ENCODE results near the gene TNP2.

The TNP2 gene

DNA sequence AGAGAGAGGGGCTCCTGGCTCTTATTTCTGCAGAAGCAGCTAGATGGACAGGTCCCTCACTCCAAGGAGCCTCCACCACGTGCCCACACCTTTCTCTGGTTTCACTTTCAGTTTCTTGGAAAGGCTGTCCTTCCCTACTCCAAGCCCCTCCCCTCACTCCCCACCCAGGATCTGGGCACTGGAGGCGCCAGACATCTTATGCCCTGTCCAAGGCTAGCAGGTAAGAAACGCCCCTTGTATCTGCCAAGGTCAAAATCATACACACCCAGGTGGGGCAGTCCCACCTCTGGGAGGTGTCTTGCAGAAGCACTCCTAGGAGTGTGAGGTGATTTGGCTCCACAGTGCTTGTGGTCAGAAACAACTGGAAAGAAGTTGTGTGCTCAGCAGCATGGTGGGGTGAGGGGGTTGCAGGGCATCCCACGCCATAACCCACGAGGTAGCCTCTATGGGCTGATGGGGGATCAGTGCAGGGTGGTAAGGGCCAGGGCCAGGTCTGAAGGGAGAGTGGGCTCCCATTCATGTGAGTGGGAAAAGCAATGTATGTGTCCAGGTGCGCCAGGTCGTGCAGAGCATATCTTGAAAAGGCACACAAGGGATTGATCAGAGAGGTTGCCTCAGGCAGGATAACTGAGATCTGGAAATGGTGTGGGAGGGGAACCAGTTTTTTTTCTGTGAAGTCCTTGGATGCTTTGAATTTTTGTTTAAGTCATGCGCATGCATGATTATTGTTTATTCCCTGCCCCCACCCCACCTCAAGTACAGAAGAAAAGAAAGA is 43.8 kb upstream of the TNP2 start:
- TF ChIP-seq, protein P1, sequence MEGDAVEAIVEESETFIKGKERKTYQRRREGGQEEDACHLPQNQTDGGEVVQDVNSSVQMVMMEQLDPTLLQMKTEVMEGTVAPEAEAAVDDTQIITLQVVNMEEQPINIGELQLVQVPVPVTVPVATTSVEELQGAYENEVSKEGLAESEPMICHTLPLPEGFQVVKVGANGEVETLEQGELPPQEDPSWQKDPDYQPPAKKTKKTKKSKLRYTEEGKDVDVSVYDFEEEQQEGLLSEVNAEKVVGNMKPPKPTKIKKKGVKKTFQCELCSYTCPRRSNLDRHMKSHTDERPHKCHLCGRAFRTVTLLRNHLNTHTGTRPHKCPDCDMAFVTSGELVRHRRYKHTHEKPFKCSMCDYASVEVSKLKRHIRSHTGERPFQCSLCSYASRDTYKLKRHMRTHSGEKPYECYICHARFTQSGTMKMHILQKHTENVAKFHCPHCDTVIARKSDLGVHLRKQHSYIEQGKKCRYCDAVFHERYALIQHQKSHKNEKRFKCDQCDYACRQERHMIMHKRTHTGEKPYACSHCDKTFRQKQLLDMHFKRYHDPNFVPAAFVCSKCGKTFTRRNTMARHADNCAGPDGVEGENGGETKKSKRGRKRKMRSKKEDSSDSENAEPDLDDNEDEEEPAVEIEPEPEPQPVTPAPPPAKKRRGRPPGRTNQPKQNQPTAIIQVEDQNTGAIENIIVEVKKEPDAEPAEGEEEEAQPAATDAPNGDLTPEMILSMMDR (conservative IDR thresholded peaks at IDR 0.05; ENCODE audit: low read depth, low read length): no peak
- H3K4me3 ChIP-seq (ENCODE audit: low read length): no peak overlapping the region
- DNase-seq (ENCODE audit: low read depth): no peak

DNA sequence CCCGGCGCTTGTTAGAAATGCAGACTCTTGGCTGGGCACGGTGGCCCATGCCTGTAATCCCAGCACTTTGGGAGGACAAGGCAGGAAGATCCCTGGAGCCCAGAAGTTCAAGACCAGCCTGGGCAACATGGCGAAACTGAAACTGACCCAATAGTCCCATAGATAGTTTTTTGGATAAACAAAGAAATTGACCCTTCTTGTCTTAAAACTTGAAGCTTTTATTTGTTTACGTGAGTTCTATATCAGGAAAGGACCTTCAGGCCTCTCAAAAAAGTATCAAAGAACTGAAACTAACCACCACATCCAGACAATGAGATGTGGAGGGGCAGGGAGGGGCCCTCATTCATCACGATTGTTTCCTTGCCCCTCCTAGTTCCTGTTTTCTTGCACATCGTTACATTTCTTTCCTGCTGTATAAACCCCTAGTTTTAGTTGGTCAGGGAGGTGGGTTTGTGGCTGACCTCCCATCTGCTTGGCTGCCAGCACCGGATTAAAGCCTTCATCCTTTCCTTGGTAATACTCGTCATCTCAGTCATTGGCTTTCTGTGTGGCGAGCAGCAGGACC is 42.0 kb upstream of the TNP2 start:
- no peak for DNase-seq (ENCODE audit: low read depth)
- H3K4me3 ChIP-seq (ENCODE audit: low read length): no peak overlapping the region
- TF ChIP-seq, protein P1 (conservative IDR thresholded peaks at IDR 0.05; ENCODE audit: low read depth, low read length): no peak

DNA sequence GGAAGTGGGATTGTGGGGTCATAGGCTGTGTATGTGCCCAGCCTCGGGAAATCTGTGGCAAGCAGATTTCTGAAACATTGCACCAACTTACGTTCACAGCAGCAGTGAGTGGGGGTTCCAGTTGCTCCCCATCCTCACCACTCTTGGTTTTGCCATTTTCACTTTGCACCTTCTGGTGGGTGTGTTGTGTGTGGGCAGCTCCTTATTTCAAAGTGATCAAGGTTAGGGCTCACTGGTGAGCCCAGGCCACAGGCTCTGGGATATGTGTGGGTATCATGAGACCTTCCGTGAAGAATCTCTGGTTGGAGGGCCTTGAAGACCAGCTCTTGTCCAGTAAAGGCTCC is 41.5 kb upstream of the TNP2 start:
- DNase-seq (ENCODE audit: low read depth): no peak
- TF ChIP-seq, protein P1 (conservative IDR thresholded peaks at IDR 0.05; ENCODE audit: low read depth, low read length): no peak
- no peak overlapping the region for H3K4me3 ChIP-seq (ENCODE audit: low read length)

DNA sequence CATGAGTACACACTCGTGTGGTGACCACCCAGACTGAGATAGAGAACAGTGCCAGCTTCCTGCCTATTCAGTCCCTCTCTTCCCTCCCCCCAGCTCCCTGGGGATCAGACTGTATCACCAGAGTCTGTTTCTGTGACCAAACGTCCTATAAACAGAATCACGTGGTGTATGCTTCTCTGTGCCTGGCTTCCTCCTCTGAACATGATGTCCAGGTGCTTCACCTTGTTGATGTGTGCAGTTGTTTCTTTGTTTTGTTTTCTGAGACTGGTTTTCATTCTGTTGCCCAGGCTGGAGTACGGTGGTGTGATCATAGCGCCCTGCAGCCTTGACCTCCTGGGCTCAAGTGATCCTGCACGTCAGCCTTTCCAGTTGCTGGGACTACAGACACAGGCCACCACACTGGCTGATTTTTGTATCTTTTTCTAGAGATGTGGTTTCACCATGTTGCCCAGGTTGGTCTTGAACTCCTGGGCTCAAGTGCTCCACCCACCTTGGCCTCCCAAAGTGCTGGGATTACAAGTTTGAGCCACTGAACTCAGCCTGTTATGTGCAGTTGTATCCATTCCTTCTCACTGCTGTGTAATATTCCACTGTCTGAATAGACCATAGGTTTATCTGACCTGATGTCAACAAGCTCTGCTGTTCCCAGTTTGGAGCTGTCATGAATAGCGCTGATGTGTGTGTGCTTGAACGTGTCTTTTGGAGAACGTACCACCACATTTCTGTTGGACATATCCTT is 40.9 kb upstream of the TNP2 start:
- TF ChIP-seq, protein P1 (conservative IDR thresholded peaks at IDR 0.05; ENCODE audit: low read depth, low read length): no peak
- H3K4me3 ChIP-seq (ENCODE audit: low read length): no peak overlapping the region
- DNase-seq (ENCODE audit: low read depth): no peak

DNA sequence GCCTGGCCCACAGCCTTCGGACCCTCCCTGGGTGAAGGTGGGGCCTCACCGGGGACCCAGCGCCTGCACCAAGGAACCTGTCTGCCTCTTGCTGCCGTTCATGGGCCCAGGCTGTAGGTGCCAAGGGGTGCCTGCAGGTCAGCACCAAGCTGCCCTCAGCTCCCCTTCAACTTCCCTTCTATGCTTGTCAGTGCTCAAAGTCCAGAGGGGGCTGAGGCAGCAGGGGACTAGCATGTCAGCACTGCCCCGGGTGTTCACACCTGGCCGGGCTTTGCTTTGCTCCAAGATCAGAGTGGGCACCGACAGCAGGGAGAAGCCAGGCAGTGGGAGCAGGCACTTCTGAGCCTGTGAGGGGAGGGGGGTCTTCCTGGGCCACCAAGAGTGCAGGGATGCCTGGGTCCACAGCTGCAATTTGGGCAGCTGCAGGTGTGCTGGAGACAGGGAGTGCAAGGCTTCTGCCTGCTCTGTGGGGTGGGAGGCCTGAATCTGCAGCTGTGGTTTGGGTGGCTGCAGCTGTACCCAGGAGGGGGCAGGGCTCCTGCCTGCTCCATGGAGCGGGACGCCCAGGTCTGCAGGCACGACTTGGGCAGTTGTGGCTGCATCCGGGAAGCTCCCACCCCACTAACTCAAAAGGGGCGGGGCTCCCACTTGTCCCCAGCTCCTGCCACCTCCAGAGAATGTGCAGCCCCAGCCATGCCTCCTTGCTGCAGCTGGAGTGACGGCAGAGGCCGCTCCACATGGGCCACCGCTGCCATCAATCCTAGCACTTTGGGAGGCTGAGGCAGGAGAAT is 39.6 kb upstream of the TNP2 start:
- TF ChIP-seq, protein P1 (conservative IDR thresholded peaks at IDR 0.05; ENCODE audit: low read depth, low read length): no peak
- DNase-seq (ENCODE audit: low read depth): no peak

DNA sequence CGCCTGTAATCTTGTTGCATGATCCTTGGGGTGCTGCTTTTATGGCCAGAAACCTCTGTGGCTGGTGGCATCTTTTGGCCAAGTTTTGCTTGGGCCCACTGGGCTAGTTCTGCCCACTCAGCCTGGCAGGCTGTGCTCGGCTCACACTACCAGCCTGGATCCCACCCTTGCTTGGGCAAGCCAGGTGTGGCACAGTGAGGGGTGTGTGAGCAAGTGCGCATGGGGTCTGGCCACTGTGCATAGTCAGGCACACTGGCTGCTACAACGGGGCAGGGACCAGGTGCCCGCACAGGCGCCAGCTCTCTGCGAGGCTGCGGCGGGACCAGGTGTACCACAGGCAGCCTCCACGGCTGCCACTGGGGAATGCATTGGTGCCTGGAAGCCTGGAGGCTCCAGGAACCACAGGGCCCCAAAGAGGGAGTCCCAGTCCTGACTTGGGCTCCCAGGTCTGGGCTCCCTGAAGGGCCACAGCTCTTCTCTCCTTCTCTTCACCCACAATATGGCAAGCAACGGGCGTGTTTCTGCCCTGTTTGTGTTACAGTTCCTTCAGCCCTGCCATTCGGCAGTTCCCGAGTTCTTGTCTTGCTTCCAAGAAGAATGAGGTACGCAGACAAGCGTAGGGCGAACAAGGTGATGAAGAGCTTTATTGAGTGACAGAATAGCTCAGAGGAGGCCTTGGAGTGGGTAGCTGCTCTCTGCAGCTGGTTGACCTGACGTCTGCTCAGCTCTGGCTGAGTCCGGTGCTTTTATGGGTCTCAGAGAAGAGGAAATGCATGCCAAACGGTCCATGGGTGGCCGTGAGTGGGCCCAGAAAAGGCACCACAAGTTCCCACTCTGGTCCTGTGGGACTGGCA is 38.7 kb upstream of the TNP2 start:
- H3K4me3 ChIP-seq (ENCODE audit: low read length): no peak overlapping the region
- TF ChIP-seq, protein P1 (conservative IDR thresholded peaks at IDR 0.05; ENCODE audit: low read depth, low read length): no peak
- DNase-seq (ENCODE audit: low read depth): no peak

More for the DNA sequence above, 39.6 kb upstream of the TNP2 start:
- no peak overlapping the region for H3K4me3 ChIP-seq (ENCODE audit: low read length)

Measured in retinal pigment epithelial cell (primary cell).